K562 (cell line): Measurements from ENCODE around the gene ECE2. TPM values are rescaled to one million over a fixed set of nuclear protein-coding genes. Genes with fewer than 3 reads are reported as not detected.
A peak's percentile ranks its signal among the peaks of the same experiment; 100 is the strongest.

Experiments
- ATAC-seq: fragments of 200-7000 bp; cut with Tn5 transposase; 3 replicates; pipeline ENCODE4 v1.9.1; 2020; ENCODE audit warnings: moderate library complexity
- BruUV-seq: library from RNA; stranded (reverse); fragments of 400-500 nt; replicated peaks from 2 replicates; lab custom pipeline; 2021; lab: Mats Ljungman, UMichigan
- CTCF ChIA-PET: fragments of 300-600 bp; formaldehyde crosslinking; extraction: SDS; loops from one replicate; lab custom pipeline; 2021; ENCODE audit warnings: low intra/inter-chr PET ratio; lab: Yijun Ruan, JAX
- POLR2A ChIA-PET: fragments of 300-600, 350-650 bp; sonication (Branson Sonifier 250); formaldehyde crosslinking; extraction: SDS; loops from one replicate; lab custom pipeline; 2021; ENCODE audit warnings: antibody characterized with exemption, inconsistent platforms; lab: Yijun Ruan, JAX
- DNase-seq, 4 experiments: peaks; one replicate each; pipeline versions ENCODE4 v3.0.0 to v3.0.0-alpha.2; 2011 to 2018; ENCODE audit warnings: low spot score in 3 of 4, mixed read lengths in 3 of 4; ENCODE audit errors: extremely low read depth in 1 of 4
- FAIRE-seq: peaks from 2 replicates; lab custom pipeline; 2011; peaks lifted over from hg19 to GRCh38; lab: Jason Lieb, UNC
- H2AFZ ChIP-seq: 2 replicates; pipeline ENCODE4 v1.6.0; 2011; ENCODE audit warnings: low read depth, low read length, control low read depth, inconsistent platforms
- H3K27ac ChIP-seq: fragments of 200-600 bp; 3 replicates; pipeline ENCODE4 v1.8.0; 2011; ENCODE audit warnings: low read depth, mild to moderate bottlenecking, control low read depth, inconsistent platforms, low read length, moderate library complexity, mixed read lengths; ENCODE audit errors: extremely low read depth
- H3K27me3 ChIP-seq, 2 experiments: fragments of 300-600 bp in 1 of 2; 2 replicates in 1 of 2; 3 replicates in 1 of 2; pipeline versions ENCODE4 v1.6.0 to v1.8.0; 2011; ENCODE audit warnings: inconsistent platforms in 2 of 2, low read length in 2 of 2, mild to moderate bottlenecking in 1 of 2, mixed read lengths in 1 of 2, moderate library complexity in 1 of 2; ENCODE audit not compliant: control insufficient read depth in 2 of 2, insufficient read depth in 2 of 2
- H3K36me3 ChIP-seq: fragments of 300-600 bp; 3 replicates; pipeline ENCODE4 v1.8.0; 2011; ENCODE audit warnings: mild to moderate bottlenecking, low read length, inconsistent platforms; ENCODE audit not compliant: control insufficient read depth, insufficient read depth
- H3K4me1 ChIP-seq, 2 experiments: fragments of 200-600 bp in 1 of 2; replicated peaks in 1 of 2; 2 replicates in 1 of 2; 3 replicates in 1 of 2; pipeline versions ENCODE4 v1.5.1 to v1.8.0; 2011; ENCODE audit warnings: inconsistent platforms in 2 of 2, low read length in 2 of 2, mild to moderate bottlenecking in 1 of 2, mixed read lengths in 1 of 2, moderate library complexity in 1 of 2; ENCODE audit not compliant: control insufficient read depth in 2 of 2, insufficient read depth in 2 of 2
- H3K4me2 ChIP-seq: 2 replicates; pipeline ENCODE4 v1.6.1; 2011; ENCODE audit warnings: low read length, control low read depth, inconsistent platforms, mixed read lengths; ENCODE audit not compliant: insufficient read depth
- H3K4me3 ChIP-seq: fragments of 200-600 bp; sonication (generic), shearing (Covaris generic); 2 replicates; pipeline ENCODE4 v1.5.1; 2016; ENCODE audit warnings: control low read depth, inconsistent platforms
- H3K79me2 ChIP-seq: fragments of 200-600 bp; 3 replicates; pipeline ENCODE4 v1.8.0; 2011; ENCODE audit warnings: low read length, inconsistent platforms; ENCODE audit not compliant: control insufficient read depth, insufficient read depth
- H3K9ac ChIP-seq, 2 experiments: 2 replicates each; pipeline versions ENCODE4 v1.6.0 to v1.6.1; 2011; ENCODE audit warnings: low read depth in 2 of 2, low read length in 2 of 2, control low read depth in 1 of 2, inconsistent platforms in 1 of 2, mild to moderate bottlenecking in 1 of 2, mixed read lengths in 1 of 2; ENCODE audit not compliant: insufficient read depth in 1 of 2
- H3K9me1 ChIP-seq: one replicate; pipeline ENCODE4 v1.6.0; 2011; ENCODE audit warnings: inconsistent platforms, mild to moderate bottlenecking, low read length, moderate library complexity; ENCODE audit not compliant: control insufficient read depth, insufficient read depth
- H3K9me3 ChIP-seq: replicated peaks from 2 replicates; pipeline ENCODE4 v1.5.1; 2011; ENCODE audit warnings: low read depth, low read length, inconsistent platforms; ENCODE audit not compliant: control insufficient read depth, insufficient read depth
- H4K20me1 ChIP-seq: replicated peaks from 2 replicates; pipeline ENCODE4 v1.6.1; 2011; ENCODE audit warnings: low read length, inconsistent platforms, mixed read lengths; ENCODE audit not compliant: control insufficient read depth, insufficient read depth
- MEF2D ChIP-seq: conservative IDR thresholded peaks from 2 replicates; pipeline ENCODE4 v1.6.1; 2016; ENCODE audit warnings: low read depth, missing genetic modification characterization, missing compliant biosample characterization
- RBM34 ChIP-seq: fragments of 200-400 bp; formaldehyde crosslinking; IDR thresholded peaks from 2 replicates; pipeline ENCODE4 v1.6.1; 2018; ENCODE audit warnings: low read length, borderline replicate concordance; ENCODE audit not compliant: insufficient read depth
- STAT5B ChIP-seq: fragments of 250-450 bp; sonication (Bioruptor Pico); IDR thresholded peaks from 2 replicates; pipeline ENCODE4 v1.8.0; 2021; ENCODE audit warnings: mild to moderate bottlenecking, inconsistent platforms
- ZBTB26 ChIP-seq: fragments of 450-650 bp; formaldehyde crosslinking; IDR thresholded peaks from 2 replicates; pipeline ENCODE4 v1.4.0; 2022; ENCODE audit warnings: missing genetic modification characterization
- whole genome bisulfite sequencing: fragments of 100-300 bp; shearing (Covaris generic); methylation state at CpG from one replicate; pipeline ENCODE4 v1.1.6; 2016; ENCODE audit warnings: low coverage, mixed read lengths; ENCODE audit not compliant: insufficient coverage; ENCODE audit errors: missing lambda C conversion rate; 5-methylcytosine and 5-hydroxymethylcytosine counted together
- in situ Hi-C: fragments of 300-500 bp; cut with MboI; formaldehyde crosslinking; loops from 4 replicates; pipeline ENCODE4 v1.15.0; 2018; ENCODE audit warnings: inconsistent platforms, mixed read lengths
- intact Hi-C: fragments of 100-400 bp; cut with micrococcal nuclease; formaldehyde crosslinking; loops from 2 replicates; pipeline ENCODE4 v1.14.2; 2022
- polyA plus RNA-seq, 8 experiments: library from polyadenylated mRNA; depleted of rRNA in 4 of 8; stranded (reverse) in 5 of 8; unstranded in 3 of 8; fragments of >200 nt; fragmentation: Nextera tagmentation in 2 of 8; fragmentation: Illumina TruSeq in 1 of 8; extraction: Ambion mirVana in 2 of 8; extraction: Trizol in 1 of 8; gene quantifications; 2 replicates each; pipeline versions ENCODE4 v1.2.1 to v1.2.3, GENCODE V29; 2011 to 2014; ENCODE audit warnings: inconsistent platforms in 1 of 8, missing spikeins in 1 of 8
- total RNA-seq, 7 experiments: library from RNA; depleted of rRNA in 6 of 7; stranded (reverse); fragments of >200 nt in 6 of 7; fragmentation: Illumina TruSeq in 2 of 7; extraction: Trizol in 2 of 7; gene quantifications; 2 replicates each; pipeline versions ENCODE4 v1.2.1 to v1.2.3, GENCODE V29; 2011 to 2021; ENCODE audit warnings: low replicate concordance in 1 of 7
- TF ChIP-seq, protein P1 (sequence below): fragments of 450-650 bp; IDR thresholded peaks from 2 replicates; pipeline ENCODE4 v1.6.1; 2018; ENCODE audit warnings: mild to moderate bottlenecking, low read depth; ENCODE audit not compliant: partially characterized antibody
- TF ChIP-seq, protein P2 (sequence below): IDR thresholded peaks from 2 replicates; pipeline ENCODE4 v1.6.1; 2011; ENCODE audit warnings: borderline replicate concordance, low read depth, mild to moderate bottlenecking, moderate library complexity, low read length; ENCODE audit not compliant: insufficient read depth, poor library complexity, severe bottlenecking
- TF ChIP-seq, protein P3 (sequence below): fragments of 450-650 bp; IDR thresholded peaks from 2 replicates; pipeline ENCODE4 v1.6.1; 2016

The ECE2 gene
- total and polyA plus RNA-seq, 9 of the 15 experiments (the other 6 are each of a cell fraction or from before 2014, with no cell fraction given), result not detected

DNA sequence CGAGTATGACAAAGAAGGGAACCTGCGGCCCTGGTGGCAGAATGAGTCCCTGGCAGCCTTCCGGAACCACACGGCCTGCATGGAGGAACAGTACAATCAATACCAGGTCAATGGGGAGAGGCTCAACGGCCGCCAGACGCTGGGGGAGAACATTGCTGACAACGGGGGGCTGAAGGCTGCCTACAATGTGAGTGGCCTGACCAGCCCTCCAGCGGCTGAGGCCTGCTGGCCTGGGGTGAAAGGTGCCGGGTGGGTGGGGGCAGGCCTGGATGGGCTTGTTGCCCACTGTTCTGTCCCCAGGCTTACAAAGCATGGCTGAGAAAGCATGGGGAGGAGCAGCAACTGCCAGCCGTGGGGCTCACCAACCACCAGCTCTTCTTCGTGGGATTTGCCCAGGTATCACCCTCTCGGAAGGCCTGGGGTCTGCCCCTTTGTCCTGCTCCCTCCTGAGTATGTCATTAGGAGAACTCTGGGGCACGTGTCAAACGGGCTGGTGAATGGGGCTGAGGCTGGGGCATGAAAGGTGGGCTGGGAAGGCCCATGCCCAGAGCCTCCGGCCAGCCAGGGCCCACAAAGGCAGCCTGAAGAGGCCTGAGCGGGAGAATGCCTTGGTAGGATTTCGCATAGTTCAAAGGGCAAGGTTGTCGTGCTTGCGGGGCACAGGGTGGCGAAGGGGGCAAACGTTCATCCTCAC is 15.4 kb downstream of the ECE2 start:
- Histone ChIP-seq H3K9me3 (no peaks in the 10 kb centered on the region), H3K27me3 (peaks cover 16 to 32% of the 10 kb centered on the region in 2 experiments; a peak in 4 of 5 replicates), H2AFZ (no peak overlapping the region), H3K9me1 (no peaks in the 10 kb centered on the region), H3K79me2 (no peaks in the 10 kb centered on the region), H4K20me1 (no peaks in the 10 kb centered on the region), H3K4me2 (no peak overlapping the region), H3K9ac (peak overlapping the region in 1 of 2 experiments; percentile 74; a peak in 2 of 4 replicates), H3K36me3 (no peaks in the 10 kb centered on the region), H3K4me3 (no peak overlapping the region), H3K4me1 (peaks cover 0 to 12% of the 10 kb centered on the region in 2 experiments; a peak in 2 of 5 replicates), H3K27ac (no peak overlapping the region)
- in situ Hi-C loops, result no loop called here
- no TSS peak for BruUV-seq
- 36% methylated on average over 21 of the region's 22 CpGs for WGBS
- ATAC-seq (no peak), DNase-seq (no peak), FAIRE-seq (no peak)
- ChIA-PET CTCF (no interaction called here), POLR2A (interaction anchor here (0.6 kb wide), 1 partner anchor 407 kb away, joined by 5 read pairs; the partner anchor contains the start of gene PARL)
- TF ChIP-seq ZBTB26 (no peak), RBM34 (no peak), STAT5B (CRISPR knock-in tag) (no peak), MEF2D (tag) (no peak)
- TF ChIP-seq, protein P1, sequence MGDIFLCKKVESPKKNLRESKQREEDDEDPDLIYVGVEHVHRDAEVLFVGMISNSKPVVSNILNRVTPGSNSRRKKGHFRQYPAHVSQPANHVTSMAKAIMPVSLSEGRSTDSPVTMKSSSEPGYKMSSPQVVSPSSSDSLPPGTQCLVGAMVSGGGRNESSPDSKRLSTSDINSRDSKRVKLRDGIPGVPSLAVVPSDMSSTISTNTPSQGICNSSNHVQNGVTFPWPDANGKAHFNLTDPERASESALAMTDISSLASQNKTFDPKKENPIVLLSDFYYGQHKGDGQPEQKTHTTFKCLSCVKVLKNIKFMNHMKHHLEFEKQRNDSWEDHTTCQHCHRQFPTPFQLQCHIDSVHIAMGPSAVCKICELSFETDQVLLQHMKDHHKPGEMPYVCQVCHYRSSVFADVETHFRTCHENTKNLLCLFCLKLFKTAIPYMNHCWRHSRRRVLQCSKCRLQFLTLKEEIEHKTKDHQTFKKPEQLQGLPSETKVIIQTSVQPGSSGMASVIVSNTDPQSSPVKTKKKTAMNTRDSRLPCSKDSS, result no peak
- TF ChIP-seq, protein P2, sequence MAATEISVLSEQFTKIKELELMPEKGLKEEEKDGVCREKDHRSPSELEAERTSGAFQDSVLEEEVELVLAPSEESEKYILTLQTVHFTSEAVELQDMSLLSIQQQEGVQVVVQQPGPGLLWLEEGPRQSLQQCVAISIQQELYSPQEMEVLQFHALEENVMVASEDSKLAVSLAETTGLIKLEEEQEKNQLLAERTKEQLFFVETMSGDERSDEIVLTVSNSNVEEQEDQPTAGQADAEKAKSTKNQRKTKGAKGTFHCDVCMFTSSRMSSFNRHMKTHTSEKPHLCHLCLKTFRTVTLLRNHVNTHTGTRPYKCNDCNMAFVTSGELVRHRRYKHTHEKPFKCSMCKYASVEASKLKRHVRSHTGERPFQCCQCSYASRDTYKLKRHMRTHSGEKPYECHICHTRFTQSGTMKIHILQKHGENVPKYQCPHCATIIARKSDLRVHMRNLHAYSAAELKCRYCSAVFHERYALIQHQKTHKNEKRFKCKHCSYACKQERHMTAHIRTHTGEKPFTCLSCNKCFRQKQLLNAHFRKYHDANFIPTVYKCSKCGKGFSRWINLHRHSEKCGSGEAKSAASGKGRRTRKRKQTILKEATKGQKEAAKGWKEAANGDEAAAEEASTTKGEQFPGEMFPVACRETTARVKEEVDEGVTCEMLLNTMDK, result no peak
- TF ChIP-seq, protein P3, sequence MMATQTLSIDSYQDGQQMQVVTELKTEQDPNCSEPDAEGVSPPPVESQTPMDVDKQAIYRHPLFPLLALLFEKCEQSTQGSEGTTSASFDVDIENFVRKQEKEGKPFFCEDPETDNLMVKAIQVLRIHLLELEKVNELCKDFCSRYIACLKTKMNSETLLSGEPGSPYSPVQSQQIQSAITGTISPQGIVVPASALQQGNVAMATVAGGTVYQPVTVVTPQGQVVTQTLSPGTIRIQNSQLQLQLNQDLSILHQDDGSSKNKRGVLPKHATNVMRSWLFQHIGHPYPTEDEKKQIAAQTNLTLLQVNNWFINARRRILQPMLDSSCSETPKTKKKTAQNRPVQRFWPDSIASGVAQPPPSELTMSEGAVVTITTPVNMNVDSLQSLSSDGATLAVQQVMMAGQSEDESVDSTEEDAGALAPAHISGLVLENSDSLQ, result no peak
- intact Hi-C loops, result no loop called here
